K562 (cell line): ENCODE data around the gene KIF26A. TPM values are rescaled to one million over a fixed set of nuclear protein-coding genes. Genes with fewer than 3 reads are reported as not detected.

Source experiments
- ATAC-seq: fragments of 200-7000 bp; cut with Tn5 transposase; 3 replicates; pipeline ENCODE4 v1.9.1; 2020; ENCODE audit warnings: moderate library complexity
- BruUV-seq: library from RNA; stranded (reverse); fragments of 400-500 nt; replicated peaks from 2 replicates; lab custom pipeline; 2021; lab: Mats Ljungman, UMichigan
- CTCF ChIA-PET: fragments of 300-600 bp; formaldehyde crosslinking; extraction: SDS; loops from one replicate; lab custom pipeline; 2021; ENCODE audit warnings: low intra/inter-chr PET ratio; lab: Yijun Ruan, JAX
- POLR2A ChIA-PET: fragments of 300-600, 350-650 bp; sonication (Branson Sonifier 250); formaldehyde crosslinking; extraction: SDS; loops from one replicate; lab custom pipeline; 2021; ENCODE audit warnings: antibody characterized with exemption, inconsistent platforms; lab: Yijun Ruan, JAX
- DNase-seq, 4 experiments: peaks; one replicate each; pipeline versions ENCODE4 v3.0.0 to v3.0.0-alpha.2; 2011 to 2018; ENCODE audit warnings: low spot score in 3 of 4, mixed read lengths in 3 of 4; ENCODE audit errors: extremely low read depth in 1 of 4
- FAIRE-seq: peaks from 2 replicates; lab custom pipeline; 2011; peaks lifted over from hg19 to GRCh38; lab: Jason Lieb, UNC
- H2AFZ ChIP-seq: 2 replicates; pipeline ENCODE4 v1.6.0; 2011; ENCODE audit warnings: low read depth, low read length, control low read depth, inconsistent platforms
- H3K27ac ChIP-seq: fragments of 200-600 bp; 3 replicates; pipeline ENCODE4 v1.8.0; 2011; ENCODE audit warnings: low read depth, mild to moderate bottlenecking, control low read depth, inconsistent platforms, low read length, moderate library complexity, mixed read lengths; ENCODE audit errors: extremely low read depth
- H3K27me3 ChIP-seq, 2 experiments: fragments of 300-600 bp in 1 of 2; 2 replicates in 1 of 2; 3 replicates in 1 of 2; pipeline versions ENCODE4 v1.6.0 to v1.8.0; 2011; ENCODE audit warnings: inconsistent platforms in 2 of 2, low read length in 2 of 2, mild to moderate bottlenecking in 1 of 2, mixed read lengths in 1 of 2, moderate library complexity in 1 of 2; ENCODE audit not compliant: control insufficient read depth in 2 of 2, insufficient read depth in 2 of 2
- H3K36me3 ChIP-seq: fragments of 300-600 bp; 3 replicates; pipeline ENCODE4 v1.8.0; 2011; ENCODE audit warnings: mild to moderate bottlenecking, low read length, inconsistent platforms; ENCODE audit not compliant: control insufficient read depth, insufficient read depth
- H3K4me1 ChIP-seq, 2 experiments: fragments of 200-600 bp in 1 of 2; replicated peaks in 1 of 2; 2 replicates in 1 of 2; 3 replicates in 1 of 2; pipeline versions ENCODE4 v1.5.1 to v1.8.0; 2011; ENCODE audit warnings: inconsistent platforms in 2 of 2, low read length in 2 of 2, mild to moderate bottlenecking in 1 of 2, mixed read lengths in 1 of 2, moderate library complexity in 1 of 2; ENCODE audit not compliant: control insufficient read depth in 2 of 2, insufficient read depth in 2 of 2
- H3K4me2 ChIP-seq: 2 replicates; pipeline ENCODE4 v1.6.1; 2011; ENCODE audit warnings: low read length, control low read depth, inconsistent platforms, mixed read lengths; ENCODE audit not compliant: insufficient read depth
- H3K4me3 ChIP-seq: fragments of 200-600 bp; sonication (generic), shearing (Covaris generic); 2 replicates; pipeline ENCODE4 v1.5.1; 2016; ENCODE audit warnings: control low read depth, inconsistent platforms
- H3K79me2 ChIP-seq: fragments of 200-600 bp; 3 replicates; pipeline ENCODE4 v1.8.0; 2011; ENCODE audit warnings: low read length, inconsistent platforms; ENCODE audit not compliant: control insufficient read depth, insufficient read depth
- H3K9ac ChIP-seq, 2 experiments: 2 replicates each; pipeline versions ENCODE4 v1.6.0 to v1.6.1; 2011; ENCODE audit warnings: low read depth in 2 of 2, low read length in 2 of 2, control low read depth in 1 of 2, inconsistent platforms in 1 of 2, mild to moderate bottlenecking in 1 of 2, mixed read lengths in 1 of 2; ENCODE audit not compliant: insufficient read depth in 1 of 2
- H3K9me1 ChIP-seq: one replicate; pipeline ENCODE4 v1.6.0; 2011; ENCODE audit warnings: inconsistent platforms, mild to moderate bottlenecking, low read length, moderate library complexity; ENCODE audit not compliant: control insufficient read depth, insufficient read depth
- H3K9me3 ChIP-seq: replicated peaks from 2 replicates; pipeline ENCODE4 v1.5.1; 2011; ENCODE audit warnings: low read depth, low read length, inconsistent platforms; ENCODE audit not compliant: control insufficient read depth, insufficient read depth
- H4K20me1 ChIP-seq: replicated peaks from 2 replicates; pipeline ENCODE4 v1.6.1; 2011; ENCODE audit warnings: low read length, inconsistent platforms, mixed read lengths; ENCODE audit not compliant: control insufficient read depth, insufficient read depth
- ATF7 ChIP-seq: fragments of 450-650 bp; IDR thresholded peaks from 2 replicates; pipeline ENCODE4 v1.7.1; 2014; ENCODE audit warnings: mild to moderate bottlenecking, moderate library complexity
- MAZ ChIP-seq, 2 experiments: fragments of 450-650 bp in 1 of 2; sonication (generic) in 1 of 2; formaldehyde crosslinking; IDR thresholded peaks in 1 of 2; conservative IDR thresholded peaks in 1 of 2; 2 replicates each; pipeline versions ENCODE4 v1.4.0 to v1.5.0; 2020; ENCODE audit warnings: mild to moderate bottlenecking in 1 of 2, missing genetic modification reagents in 1 of 2
- MEF2A ChIP-seq: IDR thresholded peaks from 2 replicates; pipeline ENCODE4 v1.6.1; 2011; ENCODE audit warnings: low read depth, mild to moderate bottlenecking, low read length, moderate library complexity; ENCODE audit not compliant: control insufficient read depth
- NR1H2 ChIP-seq: sonication (generic); formaldehyde crosslinking; IDR thresholded peaks from 2 replicates; pipeline ENCODE4 v1.4.0; 2020; ENCODE audit warnings: mild to moderate bottlenecking, missing genetic modification reagents
- SMC3 ChIP-seq: conservative IDR thresholded peaks from 2 replicates; pipeline ENCODE4 v1.6.1; 2011; ENCODE audit warnings: low read depth, low read length, improper control_type of control experiment; ENCODE audit not compliant: insufficient read depth
- STAG1 ChIP-seq: sonication (generic); formaldehyde crosslinking; IDR thresholded peaks from 2 replicates; pipeline ENCODE4 v1.5.0; 2020; ENCODE audit warnings: missing genetic modification reagents, borderline replicate concordance
- ZNF277 ChIP-seq: fragments of 250-450 bp; sonication (Bioruptor Pico); IDR thresholded peaks from 2 replicates; pipeline ENCODE4 v1.8.0; 2022; ENCODE audit warnings: inconsistent platforms, mild to moderate bottlenecking, moderate library complexity, borderline replicate concordance
- ZNF830 ChIP-seq: fragments of 250-450 bp; sonication (Bioruptor Pico); IDR thresholded peaks from 2 replicates; pipeline ENCODE4 v1.5.0; 2021; ENCODE audit warnings: mild to moderate bottlenecking
- WGBS: fragments of 100-300 bp; shearing (Covaris generic); methylation state at CpG from one replicate; pipeline ENCODE4 v1.1.6; 2016; ENCODE audit warnings: low coverage, mixed read lengths; ENCODE audit not compliant: insufficient coverage; ENCODE audit errors: missing lambda C conversion rate; 5-methylcytosine and 5-hydroxymethylcytosine counted together
- in situ Hi-C: fragments of 300-500 bp; cut with MboI; formaldehyde crosslinking; loops from 4 replicates; pipeline ENCODE4 v1.15.0; 2018; ENCODE audit warnings: inconsistent platforms, mixed read lengths
- intact Hi-C: fragments of 100-400 bp; cut with micrococcal nuclease; formaldehyde crosslinking; loops from 2 replicates; pipeline ENCODE4 v1.14.2; 2022
- polyA plus RNA-seq, 8 experiments: library from polyadenylated mRNA; depleted of rRNA in 4 of 8; stranded (reverse) in 5 of 8; unstranded in 3 of 8; fragments of >200 nt; fragmentation: Nextera tagmentation in 2 of 8; fragmentation: Illumina TruSeq in 1 of 8; extraction: Ambion mirVana in 2 of 8; extraction: Trizol in 1 of 8; gene quantifications; 2 replicates each; pipeline versions ENCODE4 v1.2.1 to v1.2.3, GENCODE V29; 2011 to 2014; ENCODE audit warnings: inconsistent platforms in 1 of 8, missing spikeins in 1 of 8
- total RNA-seq, 7 experiments: library from RNA; depleted of rRNA in 6 of 7; stranded (reverse); fragments of >200 nt in 6 of 7; fragmentation: Illumina TruSeq in 2 of 7; extraction: Trizol in 2 of 7; gene quantifications; 2 replicates each; pipeline versions ENCODE4 v1.2.1 to v1.2.3, GENCODE V29; 2011 to 2021; ENCODE audit warnings: low replicate concordance in 1 of 7
- TF ChIP-seq, protein P1 (sequence below): fragments of 250-450 bp; sonication (Bioruptor Pico); IDR thresholded peaks from 2 replicates; pipeline ENCODE4 v1.5.1; 2021; ENCODE audit warnings: mild to moderate bottlenecking

KIF26A gene
- total and polyA plus RNA-seq, 9 of the 15 experiments (the other 6 are each of a cell fraction or from before 2014, with no cell fraction given), result 0.04 TPM; not detected in 8

- no peaks in the 10 kb centered on the region for H3K36me3 ChIP-seq
- in situ Hi-C loops (no loop called here), intact Hi-C loops (no loop called here)
- H2AFZ ChIP-seq, result no peak overlapping the region
- no peaks in the 10 kb centered on the region for H4K20me1 ChIP-seq
- no peaks in the 10 kb centered on the region for H3K9me1 ChIP-seq
- H3K4me1 ChIP-seq, result 0 out of 5 replicates have a peak, but pooled peaks cover 0 to 7% of the 10 kb centered on the region in 2 experiments
- H3K4me2 ChIP-seq, result no peak overlapping the region
- no peaks in the 10 kb centered on the region; a peak in 1 of 5 replicates for H3K27me3 ChIP-seq
- no peaks in the 10 kb centered on the region for H3K9me3 ChIP-seq
- CTCF ChIA-PET, result interaction anchor here (0.7 kb wide), 1 partner anchor 14 kb away, joined by 3 read pairs; no protein-coding TSS in a partner anchor
- BruUV-seq, result no TSS peak
- FAIRE-seq (no peak), ATAC-seq (peak; percentile 79), DNase-seq (peak in 3 of 4 experiments; percentile 32 to 55 (median 53))
- H3K27ac ChIP-seq, result no peak overlapping the region
- no peaks in the 10 kb centered on the region for H3K79me2 ChIP-seq
- POLR2A ChIA-PET, result no interaction called here
- H3K4me3 ChIP-seq, result no peak overlapping the region
- WGBS, result 31% methylated on average over 30 of the region's 88 CpGs
- no peak overlapping the region for H3K9ac ChIP-seq
- TF ChIP-seq MAZ (CRISPR knock-in tag; conservative IDR thresholded peaks at IDR 0.05 in 1 of 2, IDR thresholded peaks at IDR 0.05 in 1 of 2) (no peak), NR1H2 (CRISPR knock-in tag) (no peak), STAG1 (CRISPR knock-in tag) (peak; percentile 48; the same call in 1 of the 2 replicates), ZNF830 (CRISPR knock-in tag) (no peak), ZNF277 (CRISPR knock-in tag) (no peak), ATF7 (no peak), SMC3 (0 out of 2 replicates have a peak, but pooled peaks have one; percentile 30), MEF2A (no peak)
- TF ChIP-seq, protein P1, sequence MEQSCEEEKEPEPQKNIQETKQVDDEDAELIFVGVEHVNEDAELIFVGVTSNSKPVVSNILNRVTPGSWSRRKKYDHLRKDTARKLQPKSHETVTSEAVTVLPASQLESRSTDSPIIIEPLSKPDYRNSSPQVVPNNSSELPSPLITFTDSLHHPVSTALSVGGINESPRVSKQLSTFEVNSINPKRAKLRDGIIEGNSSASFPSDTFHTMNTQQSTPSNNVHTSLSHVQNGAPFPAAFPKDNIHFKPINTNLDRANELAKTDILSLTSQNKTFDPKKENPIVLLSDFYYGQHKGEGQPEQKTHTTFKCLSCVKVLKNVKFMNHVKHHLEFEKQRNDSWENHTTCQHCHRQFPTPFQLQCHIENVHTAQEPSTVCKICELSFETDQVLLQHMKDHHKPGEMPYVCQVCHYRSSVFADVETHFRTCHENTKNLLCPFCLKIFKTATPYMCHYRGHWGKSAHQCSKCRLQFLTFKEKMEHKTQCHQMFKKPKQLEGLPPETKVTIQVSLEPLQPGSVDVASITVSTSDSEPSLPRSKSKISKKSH (CRISPR knock-in tag), result no peak
These were observed 890 bp upstream of the KIF26A start for GRCh38 chr14:104137297-104138097.
